ENCODE data around the gene SLC12A7. TPM values are rescaled to one million over a fixed set of nuclear protein-coding genes. Genes with fewer than 3 reads are reported as not detected.
"Not testable (repeated sequence)": the region's sequence is repeated elsewhere in the genome, so short reads cannot be mapped to it uniquely, and the experiment has no call there.

The SLC12A7 gene
- total and polyA plus RNA-seq, 7 experiments from 2014 or later: 6.4 to 101 (median 61.9) TPM

GRCh38 chr5:1004461-1005248 lies 107.2 kb downstream of the SLC12A7 start:
- ChIA-PET CTCF (no interaction called here), POLR2A (no interaction called here)
- ATAC-seq (peak; percentile 67), DNase-seq (peak; percentile 27 to 59 (median 50))
- peaks cover 12 to 49% (median 18%) of the 10 kb centered on the region in 5 donors for H3K27me3 Mint-ChIP-seq
- H3K4me1 Mint-ChIP-seq: peaks cover 11 to 33% (median 22%) of the 10 kb centered on the region in 7 donors
- H3K4me3 Mint-ChIP-seq: peak overlapping the region; percentile 67 to 87 (median 79)
- Histone ChIP-seq H3K27ac (ENCODE audit: low read depth, low read length) (no peak overlapping the region), H3K4me3 (ENCODE audit: low read length) (peak overlapping the region; percentile 35), H3K36me3 (ENCODE audit: control insufficient read depth in 2 of 3, insufficient read depth in 3 of 3, low read length in 3 of 3) (no peaks in the 10 kb centered on the region), H3K27me3 (ENCODE audit: control insufficient read depth in 2 of 2, insufficient read depth in 2 of 2, low read length in 2 of 2) (peaks cover 0 to 5% of the 10 kb centered on the region in 2 donors), H3K4me1 (ENCODE audit: control insufficient read depth in 2 of 2, insufficient read depth in 2 of 2, low read length in 2 of 2) (peaks cover 6 to 32% of the 10 kb centered on the region in 2 donors), H3K9me3 (ENCODE audit: control insufficient read depth in 2 of 3, low read length in 3 of 3) (no peaks in the 10 kb centered on the region)
- H3K9me3 Mint-ChIP-seq: no peaks in the 10 kb centered on the region
- intact Hi-C loops (cut with micrococcal nuclease): loop anchor here (1.0 to 5.0 kb wide), 3 partner anchors 42 to 136 kb away; no protein-coding TSS in a partner anchor
- no peaks in the 10 kb centered on the region for H3K36me3 Mint-ChIP-seq
- no peak overlapping the region for H3K27ac Mint-ChIP-seq

- H3K9me3 Mint-ChIP-seq: no peaks in the 10 kb centered on the region
- ChIA-PET POLR2A (no interaction called here), CTCF (no interaction called here)
- H3K4me3 Mint-ChIP-seq: peak overlapping the region; percentile 20 to 87 (median 78)
- H3K36me3 Mint-ChIP-seq: no peaks in the 10 kb centered on the region
- H3K27me3 ChIP-seq (ENCODE audit: control insufficient read depth in 2 of 2, insufficient read depth in 2 of 2, low read length in 2 of 2): peaks cover 0 to 3% of the 10 kb centered on the region in 2 donors
- DNase-seq (peak in 6 of 9 donors; percentile 19 to 48 (median 29)), ATAC-seq (no peak)
- H3K9me3 ChIP-seq (ENCODE audit: control insufficient read depth in 2 of 3, low read length in 3 of 3): no peaks in the 10 kb centered on the region
- no peak overlapping the region for H3K27ac ChIP-seq (ENCODE audit: low read depth, low read length)
- H3K27me3 Mint-ChIP-seq: peaks cover 12 to 50% (median 18%) of the 10 kb centered on the region in 5 donors
- no peaks in the 10 kb centered on the region for H3K36me3 ChIP-seq (ENCODE audit: control insufficient read depth in 2 of 3, insufficient read depth in 3 of 3, low read length in 3 of 3)
- no peak overlapping the region for H3K4me3 ChIP-seq (ENCODE audit: low read length)
- H3K4me1 ChIP-seq (ENCODE audit: control insufficient read depth in 2 of 2, insufficient read depth in 2 of 2, low read length in 2 of 2): peaks cover 6 to 28% of the 10 kb centered on the region in 2 donors
- peaks cover 11 to 33% (median 22%) of the 10 kb centered on the region in 7 donors for H3K4me1 Mint-ChIP-seq
- H3K27ac Mint-ChIP-seq: peak overlapping the region in 2 of 9 donors; percentile 28 to 70
- intact Hi-C loops (cut with micrococcal nuclease): no loop called here
These were observed 108.4 kb downstream of the SLC12A7 start for GRCh38 chr5:1003296-1003937.

GRCh38 chr5:1002836-1003235 lies 109.0 kb downstream of the SLC12A7 start:
- DNase-seq: peak in 1 of 9 donors; percentile 19
- no peak overlapping the region for H3K27ac ChIP-seq (ENCODE audit: low read depth, low read length)
- peak overlapping the region in 6 of 10 donors; percentile 66 to 85 (median 79) for H3K4me3 Mint-ChIP-seq
- H3K4me1 Mint-ChIP-seq: peaks cover 7 to 30% (median 19%) of the 10 kb centered on the region in 7 donors
- ChIA-PET POLR2A (no interaction called here), CTCF (no interaction called here)
- H3K36me3 Mint-ChIP-seq: no peaks in the 10 kb centered on the region
- no peak overlapping the region for H3K4me3 ChIP-seq (ENCODE audit: low read length)
- H3K27ac Mint-ChIP-seq: no peak overlapping the region
- ATAC-seq: no peak
- H3K9me3 Mint-ChIP-seq: no peaks in the 10 kb centered on the region
- H3K9me3 ChIP-seq (ENCODE audit: control insufficient read depth in 2 of 3, low read length in 3 of 3): no peaks in the 10 kb centered on the region
- intact Hi-C loops (cut with micrococcal nuclease): no loop called here
- peaks cover 0 to 3% of the 10 kb centered on the region in 2 donors for H3K27me3 ChIP-seq (ENCODE audit: control insufficient read depth in 2 of 2, insufficient read depth in 2 of 2, low read length in 2 of 2)
- peaks cover 9 to 46% (median 14%) of the 10 kb centered on the region in 5 donors for H3K27me3 Mint-ChIP-seq
- peaks cover 6 to 25% of the 10 kb centered on the region in 2 donors for H3K4me1 ChIP-seq (ENCODE audit: control insufficient read depth in 2 of 2, insufficient read depth in 2 of 2, low read length in 2 of 2)
- no peaks in the 10 kb centered on the region for H3K36me3 ChIP-seq (ENCODE audit: control insufficient read depth in 2 of 3, insufficient read depth in 3 of 3, low read length in 3 of 3)

GRCh38 chr5:1002271-1002546 lies 109.7 kb downstream of the SLC12A7 start:
- Histone ChIP-seq H3K36me3 (ENCODE audit: control insufficient read depth in 2 of 3, insufficient read depth in 3 of 3, low read length in 3 of 3) (no peaks in the 10 kb centered on the region), H3K27ac (ENCODE audit: low read depth, low read length) (no peak overlapping the region), H3K27me3 (ENCODE audit: control insufficient read depth in 2 of 2, insufficient read depth in 2 of 2, low read length in 2 of 2) (peaks cover 0 to 3% of the 10 kb centered on the region in 2 donors), H3K9me3 (ENCODE audit: control insufficient read depth in 2 of 3, low read length in 3 of 3) (no peaks in the 10 kb centered on the region), H3K4me1 (ENCODE audit: control insufficient read depth in 2 of 2, insufficient read depth in 2 of 2, low read length in 2 of 2) (peaks cover 6 to 26% of the 10 kb centered on the region in 2 donors), H3K4me3 (ENCODE audit: low read length) (no peak overlapping the region)
- ATAC-seq (no peak), DNase-seq (no peak)
- no peaks in the 10 kb centered on the region for H3K36me3 Mint-ChIP-seq
- no peak overlapping the region for H3K27ac Mint-ChIP-seq
- CTCF ChIA-PET: no interaction called here
- POLR2A ChIA-PET: no interaction called here
- peaks cover 4 to 40% (median 10%) of the 10 kb centered on the region in 5 donors for H3K27me3 Mint-ChIP-seq
- intact Hi-C loops (cut with micrococcal nuclease): no loop called here
- peaks cover 10 to 30% (median 21%) of the 10 kb centered on the region in 7 donors for H3K4me1 Mint-ChIP-seq
- no peaks in the 10 kb centered on the region for H3K9me3 Mint-ChIP-seq
- H3K4me3 Mint-ChIP-seq: peak overlapping the region in 1 of 10 donors; percentile 41

- POLR2A ChIA-PET: no interaction called here
These were observed 110.2 kb downstream of the SLC12A7 start for GRCh38 chr5:1001406-1002270.

GRCh38 chr5:1000831-1001230 lies 111.0 kb downstream of the SLC12A7 start:
- ATAC-seq; H3K27ac ChIP-seq (ENCODE audit: low read depth, low read length); H3K9me3 Mint-ChIP-seq; H3K4me3 Mint-ChIP-seq; H3K36me3 Mint-ChIP-seq; H3K4me3 ChIP-seq (ENCODE audit: low read length); intact Hi-C loops (cut with micrococcal nuclease); H3K36me3 ChIP-seq (ENCODE audit: control insufficient read depth in 2 of 3, insufficient read depth in 3 of 3, low read length in 3 of 3); CTCF ChIA-PET; POLR2A ChIA-PET; H3K27me3 ChIP-seq (ENCODE audit: control insufficient read depth in 2 of 2, insufficient read depth in 2 of 2, low read length in 2 of 2); H3K27ac Mint-ChIP-seq; H3K9me3 ChIP-seq (ENCODE audit: control insufficient read depth in 2 of 3, low read length in 3 of 3): not testable (repeated sequence)
- DNase-seq: peak in 1 of 9 donors; percentile 16
- peaks cover 9 to 34% (median 26%) of the 10 kb centered on the region in 7 donors for H3K4me1 Mint-ChIP-seq
- H3K4me1 ChIP-seq (ENCODE audit: control insufficient read depth in 2 of 2, insufficient read depth in 2 of 2, low read length in 2 of 2): peaks cover 6 to 29% of the 10 kb centered on the region in 2 donors
- peaks cover 2 to 26% (median 2%) of the 10 kb centered on the region in 5 donors for H3K27me3 Mint-ChIP-seq

More at GRCh38 chr5:1001406-1002270, 110.2 kb downstream of the SLC12A7 start:
- DNase-seq: peak in 1 of 9 donors; percentile 15
- CTCF ChIA-PET: no interaction called here
- Mint-ChIP-seq H3K4me1 (peaks cover 13 to 36% (median 26%) of the 10 kb centered on the region in 7 donors), H3K36me3 (no peaks in the 10 kb centered on the region), H3K27ac (no peak overlapping the region), H3K4me3 (no peak overlapping the region), H3K27me3 (peaks cover 3 to 34% (median 6%) of the 10 kb centered on the region in 5 donors), H3K9me3 (no peaks in the 10 kb centered on the region)
- Histone ChIP-seq H3K27ac (ENCODE audit: low read depth, low read length) (no peak overlapping the region), H3K4me3 (ENCODE audit: low read length) (no peak overlapping the region), H3K4me1 (ENCODE audit: control insufficient read depth in 2 of 2, insufficient read depth in 2 of 2, low read length in 2 of 2) (peaks cover 6 to 31% of the 10 kb centered on the region in 2 donors), H3K9me3 (ENCODE audit: control insufficient read depth in 2 of 3, low read length in 3 of 3) (no peaks in the 10 kb centered on the region), H3K36me3 (ENCODE audit: control insufficient read depth in 2 of 3, insufficient read depth in 3 of 3, low read length in 3 of 3) (no peaks in the 10 kb centered on the region), H3K27me3 (ENCODE audit: control insufficient read depth in 2 of 2, insufficient read depth in 2 of 2, low read length in 2 of 2) (peaks cover 0 to 3% of the 10 kb centered on the region in 2 donors)
- no peak for ATAC-seq
- intact Hi-C loops (cut with micrococcal nuclease): no loop called here
